ENCODE measurements around the gene GNB1L.

Gene GNB1L

GRCh38 chr22:19866665-19867009 lies 12.0 kb upstream of the GNB1L start:
- no peaks in the 10 kb centered on the region for H3K27me3 ChIP-seq (ENCODE audit: insufficient read depth, low read length)
- no peak overlapping the region for H4K12ac ChIP-seq (ENCODE audit: low read depth, low read length)
- no peak overlapping the region for H3K4ac ChIP-seq (ENCODE audit: low read depth, low read length)
- H3K36me3 ChIP-seq (ENCODE audit: control insufficient read depth in 1 of 2, insufficient read depth in 2 of 2, low read length in 2 of 2) = no peaks in the 10 kb centered on the region
- no peak overlapping the region for H2BK120ac ChIP-seq (ENCODE audit: insufficient read depth, low read length, poor library complexity)
- H3K27ac ChIP-seq (ENCODE audit: low read depth, low read length) = no peak overlapping the region
- H2BK12ac ChIP-seq (ENCODE audit: low read length) = no peak overlapping the region
- no peak for DNase-seq
- H3K4me3 ChIP-seq (ENCODE audit: low read depth, low read length) = no peak overlapping the region
- no peak overlapping the region for H2AK5ac ChIP-seq (ENCODE audit: low read length)
- H2AFZ ChIP-seq (ENCODE audit: insufficient read depth, low read length, poor library complexity) = no peak overlapping the region
- H3K4me1 ChIP-seq (ENCODE audit: control insufficient read depth in 1 of 2, insufficient read depth in 2 of 2, low read length in 2 of 2) = no peaks in the 10 kb centered on the region
- no peak overlapping the region for H3K14ac ChIP-seq (ENCODE audit: low read length)
- no peak overlapping the region for H4K91ac ChIP-seq (ENCODE audit: low read depth, low read length)
- no peaks in the 10 kb centered on the region for H3K9me3 ChIP-seq (ENCODE audit: insufficient read depth, low read depth, low read length)
- peaks cover 2% of the 10 kb centered on the region for H3K79me1 ChIP-seq (ENCODE audit: low read length)
- H4K8ac ChIP-seq (ENCODE audit: low read depth, low read length) = no peak overlapping the region
- no peaks in the 10 kb centered on the region for H3K79me2 ChIP-seq (ENCODE audit: control insufficient read depth, insufficient read depth, low read length, poor library complexity)
- no CpG with 5 or more reads among the region's 3 CpGs for WGBS (ENCODE audit: extremely low coverage, insufficient coverage, insufficient read length)
- H2BK5ac ChIP-seq (ENCODE audit: low read depth, low read length, poor library complexity) = no peak overlapping the region
- no peak overlapping the region for H3K23ac ChIP-seq (ENCODE audit: low read length)
- H3K4me2 ChIP-seq (ENCODE audit: low read length) = no peak overlapping the region
- H3K9ac ChIP-seq (ENCODE audit: low read length) = no peak overlapping the region
- no peak overlapping the region for H3K18ac ChIP-seq (ENCODE audit: low read length)

DNA sequence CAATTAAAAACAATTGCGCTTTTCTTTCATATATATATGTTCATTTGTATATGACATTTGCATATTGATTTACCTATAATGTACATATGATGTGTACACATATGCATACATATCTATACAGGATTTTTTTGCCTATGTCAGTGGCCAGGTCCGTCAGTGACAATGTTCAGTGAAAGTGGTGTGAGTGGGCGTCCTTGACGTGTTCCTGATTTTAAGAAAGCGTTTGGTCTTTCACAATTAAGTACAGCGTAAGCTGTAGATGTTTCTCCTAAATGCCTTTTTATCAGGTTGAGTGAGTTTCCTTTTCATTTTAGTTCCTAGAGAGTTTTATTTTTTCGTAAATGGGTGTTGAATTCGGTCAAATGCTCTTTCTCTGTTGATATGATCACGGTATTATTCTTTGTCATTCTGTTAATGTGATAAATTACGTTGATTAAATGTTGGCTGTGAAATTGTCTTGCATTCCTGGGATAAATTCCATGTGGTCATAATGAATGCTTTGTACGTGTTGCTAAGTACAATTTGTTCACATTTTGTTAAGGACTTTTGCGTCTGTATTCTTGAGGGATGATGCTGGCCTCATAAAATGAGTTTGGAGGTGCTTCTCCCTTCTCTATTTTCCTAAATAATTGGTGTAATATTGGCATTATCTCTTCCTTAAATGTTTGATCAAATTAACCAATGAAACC lies 10.6 kb upstream of the GNB1L start:
- Histone ChIP-seq H3K27me3 (ENCODE audit: insufficient read depth, low read length) (no peaks in the 10 kb centered on the region), H3K36me3 (ENCODE audit: control insufficient read depth in 1 of 2, insufficient read depth in 2 of 2, low read length in 2 of 2) (no peaks in the 10 kb centered on the region), H3K9ac (ENCODE audit: low read length) (no peak overlapping the region), H4K12ac (ENCODE audit: low read depth, low read length) (no peak overlapping the region), H3K14ac (ENCODE audit: low read length) (no peak overlapping the region), H2BK5ac (ENCODE audit: low read depth, low read length, poor library complexity) (no peak overlapping the region), H3K4ac (ENCODE audit: low read depth, low read length) (no peak overlapping the region), H3K9me3 (ENCODE audit: insufficient read depth, low read depth, low read length) (no peaks in the 10 kb centered on the region), H3K79me1 (ENCODE audit: low read length) (no peaks in the 10 kb centered on the region), H3K27ac (ENCODE audit: low read depth, low read length) (no peak overlapping the region), H3K4me2 (ENCODE audit: low read length) (no peak overlapping the region), H3K23ac (ENCODE audit: low read length) (no peak overlapping the region), H2BK120ac (ENCODE audit: insufficient read depth, low read length, poor library complexity) (no peak overlapping the region), H2AFZ (ENCODE audit: insufficient read depth, low read length, poor library complexity) (no peak overlapping the region), H2AK5ac (ENCODE audit: low read length) (no peak overlapping the region), H3K79me2 (ENCODE audit: control insufficient read depth, insufficient read depth, low read length, poor library complexity) (no peaks in the 10 kb centered on the region), H4K91ac (ENCODE audit: low read depth, low read length) (no peak overlapping the region), H3K4me3 (ENCODE audit: low read depth, low read length) (no peak overlapping the region), H4K8ac (ENCODE audit: low read depth, low read length) (no peak overlapping the region), H3K4me1 (ENCODE audit: control insufficient read depth in 1 of 2, insufficient read depth in 2 of 2, low read length in 2 of 2) (no peaks in the 10 kb centered on the region), H2BK12ac (ENCODE audit: low read length) (peak overlapping the region; percentile 44), H3K18ac (ENCODE audit: low read length) (no peak overlapping the region)
- WGBS (ENCODE audit: extremely low coverage, insufficient coverage, insufficient read length) = no CpG with 5 or more reads among the region's 12 CpGs
- peak; percentile 56 to 90 for DNase-seq

DNA sequence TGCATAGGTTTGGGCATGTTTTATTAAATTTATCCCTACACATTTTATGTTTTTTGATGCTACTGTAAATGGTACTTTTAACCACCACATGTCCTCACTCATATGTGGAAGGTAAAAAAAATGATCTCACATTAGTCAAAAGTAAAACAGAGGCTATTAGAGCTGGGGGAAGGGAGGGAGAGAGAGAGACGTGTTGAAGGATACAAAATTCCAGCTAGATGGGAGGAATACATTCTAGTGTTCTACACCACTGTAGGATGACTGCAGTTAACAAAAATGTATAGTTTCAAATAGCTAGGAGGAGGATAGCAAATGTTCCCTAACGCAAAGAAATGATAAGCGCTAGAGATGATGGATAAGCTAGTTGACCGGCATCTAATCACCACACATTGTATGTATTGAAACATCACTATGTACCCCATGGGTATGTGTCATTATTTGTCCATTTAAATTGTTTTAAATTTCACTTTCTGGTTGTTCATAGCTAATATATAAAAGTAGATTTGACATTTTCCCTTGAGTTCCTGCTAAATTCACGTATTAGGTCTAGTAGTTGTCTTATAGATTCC lies 9.9 kb upstream of the GNB1L start:
- H3K18ac ChIP-seq (ENCODE audit: low read length) = no peak overlapping the region
- peak in 1 of 2 donors; percentile 80 for DNase-seq
- no peaks in the 10 kb centered on the region for H3K9me3 ChIP-seq (ENCODE audit: insufficient read depth, low read depth, low read length)
- no peak overlapping the region for H2BK12ac ChIP-seq (ENCODE audit: low read length)
- H2BK5ac ChIP-seq (ENCODE audit: low read depth, low read length, poor library complexity) = no peak overlapping the region
- no peak overlapping the region for H3K4me3 ChIP-seq (ENCODE audit: low read depth, low read length)
- H3K4me2 ChIP-seq (ENCODE audit: low read length) = no peak overlapping the region
- no peak overlapping the region for H3K4ac ChIP-seq (ENCODE audit: low read depth, low read length)
- no peaks in the 10 kb centered on the region for H3K36me3 ChIP-seq (ENCODE audit: control insufficient read depth in 1 of 2, insufficient read depth in 2 of 2, low read length in 2 of 2)
- H2AFZ ChIP-seq (ENCODE audit: insufficient read depth, low read length, poor library complexity) = no peak overlapping the region
- H2BK120ac ChIP-seq (ENCODE audit: insufficient read depth, low read length, poor library complexity) = no peak overlapping the region
- no peak overlapping the region for H4K91ac ChIP-seq (ENCODE audit: low read depth, low read length)
- WGBS (ENCODE audit: extremely low coverage, insufficient coverage, insufficient read length) = no CpG with 5 or more reads among the region's 5 CpGs
- no peak overlapping the region for H3K27ac ChIP-seq (ENCODE audit: low read depth, low read length)
- H3K14ac ChIP-seq (ENCODE audit: low read length) = no peak overlapping the region
- no peaks in the 10 kb centered on the region for H3K4me1 ChIP-seq (ENCODE audit: control insufficient read depth in 1 of 2, insufficient read depth in 2 of 2, low read length in 2 of 2)
- H3K23ac ChIP-seq (ENCODE audit: low read length) = no peak overlapping the region
- no peaks in the 10 kb centered on the region for H3K79me2 ChIP-seq (ENCODE audit: control insufficient read depth, insufficient read depth, low read length, poor library complexity)
- H3K27me3 ChIP-seq (ENCODE audit: insufficient read depth, low read length) = no peaks in the 10 kb centered on the region
- H3K79me1 ChIP-seq (ENCODE audit: low read length) = no peaks in the 10 kb centered on the region
- H2AK5ac ChIP-seq (ENCODE audit: low read length) = no peak overlapping the region
- no peak overlapping the region for H4K12ac ChIP-seq (ENCODE audit: low read depth, low read length)
- no peak overlapping the region for H4K8ac ChIP-seq (ENCODE audit: low read depth, low read length)
- no peak overlapping the region for H3K9ac ChIP-seq (ENCODE audit: low read length)

DNA sequence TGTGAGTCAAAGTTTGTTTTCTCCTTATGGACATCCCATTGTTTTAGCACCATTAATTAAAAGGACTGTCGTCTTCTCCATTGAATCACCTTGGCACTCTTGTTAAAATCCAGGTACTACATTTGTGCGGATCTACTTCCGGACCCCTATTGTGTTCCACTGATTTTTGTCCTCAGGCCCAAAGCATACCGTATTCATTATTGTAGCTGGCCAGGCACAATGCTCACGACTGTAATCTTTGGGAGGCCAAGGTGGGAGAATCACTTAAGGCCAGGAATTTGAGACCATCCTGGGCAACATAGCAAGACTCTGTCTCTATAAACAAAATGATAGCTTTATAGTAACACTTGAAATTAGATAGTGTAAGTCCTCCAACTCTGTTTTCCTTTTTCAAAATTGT lies 8.9 kb upstream of the GNB1L start:
- no peak overlapping the region for H2BK5ac ChIP-seq (ENCODE audit: low read depth, low read length, poor library complexity)
- no peak overlapping the region for H3K4me2 ChIP-seq (ENCODE audit: low read length)
- no CpG with 5 or more reads among the region's 5 CpGs for WGBS (ENCODE audit: extremely low coverage, insufficient coverage, insufficient read length)
- H3K79me1 ChIP-seq (ENCODE audit: low read length) = no peaks in the 10 kb centered on the region
- H4K12ac ChIP-seq (ENCODE audit: low read depth, low read length) = no peak overlapping the region
- no peak overlapping the region for H3K14ac ChIP-seq (ENCODE audit: low read length)
- H3K18ac ChIP-seq (ENCODE audit: low read length) = no peak overlapping the region
- no peaks in the 10 kb centered on the region for H3K9me3 ChIP-seq (ENCODE audit: insufficient read depth, low read depth, low read length)
- DNase-seq = no peak
- H2BK12ac ChIP-seq (ENCODE audit: low read length) = no peak overlapping the region
- H3K79me2 ChIP-seq (ENCODE audit: control insufficient read depth, insufficient read depth, low read length, poor library complexity) = no peaks in the 10 kb centered on the region
- no peak overlapping the region for H3K4ac ChIP-seq (ENCODE audit: low read depth, low read length)
- no peak overlapping the region for H3K9ac ChIP-seq (ENCODE audit: low read length)
- no peaks in the 10 kb centered on the region for H3K27me3 ChIP-seq (ENCODE audit: insufficient read depth, low read length)
- no peak overlapping the region for H2AFZ ChIP-seq (ENCODE audit: insufficient read depth, low read length, poor library complexity)
- H3K4me3 ChIP-seq (ENCODE audit: low read depth, low read length) = no peak overlapping the region
- no peak overlapping the region for H2AK5ac ChIP-seq (ENCODE audit: low read length)
- no peak overlapping the region for H2BK120ac ChIP-seq (ENCODE audit: insufficient read depth, low read length, poor library complexity)
- H3K23ac ChIP-seq (ENCODE audit: low read length) = no peak overlapping the region
- no peak overlapping the region for H4K91ac ChIP-seq (ENCODE audit: low read depth, low read length)
- H3K4me1 ChIP-seq (ENCODE audit: control insufficient read depth in 1 of 2, insufficient read depth in 2 of 2, low read length in 2 of 2) = no peaks in the 10 kb centered on the region
- no peaks in the 10 kb centered on the region for H3K36me3 ChIP-seq (ENCODE audit: control insufficient read depth in 1 of 2, insufficient read depth in 2 of 2, low read length in 2 of 2)
- H3K27ac ChIP-seq (ENCODE audit: low read depth, low read length) = no peak overlapping the region
- H4K8ac ChIP-seq (ENCODE audit: low read depth, low read length) = no peak overlapping the region

All from trophoblast cell (in vitro differentiated cells and primary cell).